ENCODE data around the gene PODXL. TPM values are rescaled to one million over a fixed set of nuclear protein-coding genes. Genes with fewer than 3 reads are reported as not detected.

The PODXL gene
- total and polyA plus RNA-seq, 2 experiments from 2014 or later: 220 to 727 TPM

DNA sequence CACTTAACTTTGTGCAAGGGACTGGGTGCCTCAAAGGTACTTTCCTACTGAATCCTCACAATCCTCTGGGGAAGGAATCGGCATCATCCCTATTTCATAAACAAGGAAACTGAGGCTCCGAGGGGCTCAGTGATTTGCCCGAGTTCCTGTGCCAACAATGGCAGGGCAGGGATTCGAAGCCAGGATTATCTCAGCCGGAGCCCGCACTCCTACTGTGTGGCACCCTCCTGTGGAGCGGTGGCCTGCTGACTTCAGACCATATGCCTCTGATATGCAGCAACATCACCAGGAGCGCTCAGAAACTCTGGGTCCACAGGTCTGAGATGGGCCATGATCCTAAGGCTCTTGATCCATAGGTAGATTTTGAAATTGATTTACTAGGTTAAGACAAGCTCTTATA is 46.6 kb downstream of the PODXL start (continued):
- TF ChIP-seq, protein P1, sequence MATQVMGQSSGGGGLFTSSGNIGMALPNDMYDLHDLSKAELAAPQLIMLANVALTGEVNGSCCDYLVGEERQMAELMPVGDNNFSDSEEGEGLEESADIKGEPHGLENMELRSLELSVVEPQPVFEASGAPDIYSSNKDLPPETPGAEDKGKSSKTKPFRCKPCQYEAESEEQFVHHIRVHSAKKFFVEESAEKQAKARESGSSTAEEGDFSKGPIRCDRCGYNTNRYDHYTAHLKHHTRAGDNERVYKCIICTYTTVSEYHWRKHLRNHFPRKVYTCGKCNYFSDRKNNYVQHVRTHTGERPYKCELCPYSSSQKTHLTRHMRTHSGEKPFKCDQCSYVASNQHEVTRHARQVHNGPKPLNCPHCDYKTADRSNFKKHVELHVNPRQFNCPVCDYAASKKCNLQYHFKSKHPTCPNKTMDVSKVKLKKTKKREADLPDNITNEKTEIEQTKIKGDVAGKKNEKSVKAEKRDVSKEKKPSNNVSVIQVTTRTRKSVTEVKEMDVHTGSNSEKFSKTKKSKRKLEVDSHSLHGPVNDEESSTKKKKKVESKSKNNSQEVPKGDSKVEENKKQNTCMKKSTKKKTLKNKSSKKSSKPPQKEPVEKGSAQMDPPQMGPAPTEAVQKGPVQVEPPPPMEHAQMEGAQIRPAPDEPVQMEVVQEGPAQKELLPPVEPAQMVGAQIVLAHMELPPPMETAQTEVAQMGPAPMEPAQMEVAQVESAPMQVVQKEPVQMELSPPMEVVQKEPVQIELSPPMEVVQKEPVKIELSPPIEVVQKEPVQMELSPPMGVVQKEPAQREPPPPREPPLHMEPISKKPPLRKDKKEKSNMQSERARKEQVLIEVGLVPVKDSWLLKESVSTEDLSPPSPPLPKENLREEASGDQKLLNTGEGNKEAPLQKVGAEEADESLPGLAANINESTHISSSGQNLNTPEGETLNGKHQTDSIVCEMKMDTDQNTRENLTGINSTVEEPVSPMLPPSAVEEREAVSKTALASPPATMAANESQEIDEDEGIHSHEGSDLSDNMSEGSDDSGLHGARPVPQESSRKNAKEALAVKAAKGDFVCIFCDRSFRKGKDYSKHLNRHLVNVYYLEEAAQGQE (IDR thresholded peaks at IDR 0.05; ENCODE audit: unreplicated experiment): no peak
- TF ChIP-seq JUNB (IDR thresholded peaks at IDR 0.05; ENCODE audit: unreplicated experiment) (no peak), CREB1 (CRISPR knock-in tag; IDR thresholded peaks at IDR 0.05; ENCODE audit: low read depth) (no peak)

DNA sequence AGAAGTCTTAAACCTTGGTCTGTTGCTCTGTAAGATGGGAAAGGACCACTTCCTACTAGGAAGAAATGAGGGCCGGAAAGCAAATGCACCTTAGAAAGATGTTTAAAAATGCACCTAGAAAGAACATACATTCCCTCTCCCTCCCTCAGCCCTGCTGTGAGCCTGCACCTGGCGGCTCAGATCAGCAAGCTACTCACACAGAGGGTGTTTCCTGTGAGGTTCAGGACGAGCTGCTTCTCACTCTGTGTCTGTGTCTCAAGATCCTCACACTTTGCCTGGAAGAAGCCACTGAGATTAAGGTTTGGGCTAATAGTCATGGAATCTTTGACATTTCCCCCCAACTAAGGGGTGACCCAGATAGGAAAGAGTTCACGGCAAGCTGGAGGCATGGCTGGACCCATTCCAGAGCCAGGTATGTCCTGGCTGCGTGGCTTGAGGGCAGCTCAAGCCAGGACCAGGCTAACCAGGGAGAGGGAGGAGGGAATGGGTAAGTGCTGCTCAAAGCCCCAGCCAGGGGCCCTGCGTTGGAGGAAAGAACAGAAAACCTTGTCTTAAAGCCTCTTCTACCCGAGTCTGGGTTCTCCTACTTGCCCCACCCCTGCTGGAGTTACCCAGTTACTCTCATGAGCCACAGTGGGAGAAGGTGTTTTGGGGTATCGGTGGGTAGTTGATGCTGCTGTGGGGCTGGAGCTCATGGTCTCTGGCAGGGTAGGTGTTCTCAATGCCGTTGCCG is 47.5 kb downstream of the PODXL start:
- Histone ChIP-seq H4K20me1 (replicated peaks; ENCODE audit: insufficient read depth) (peaks cover 61% of the 10 kb centered on the region), H3K4me2 (no peak overlapping the region), H3K4me3 (no peak overlapping the region), H3K27ac (ENCODE audit: low read depth) (peak overlapping the region; percentile 89), H2AFZ (no peak overlapping the region), H3K4me1 (ENCODE audit: insufficient read depth) (peaks cover 21% of the 10 kb centered on the region), H3F3A (replicated peaks; ENCODE audit: low read depth) (peaks cover 86% of the 10 kb centered on the region), H3K79me2 (replicated peaks; ENCODE audit: insufficient read depth) (peaks cover 66% of the 10 kb centered on the region), H3K27me3 (ENCODE audit: insufficient read depth) (no peaks in the 10 kb centered on the region), H3K36me3 (ENCODE audit: insufficient read depth) (peaks cover 77% of the 10 kb centered on the region), H3K9me2 (ENCODE audit: insufficient read depth) (no peaks in the 10 kb centered on the region)
- no peaks in the 10 kb centered on the region; the same call in 2 of the 3 replicates for H3K9me3 Mint-ChIP-seq
- peak overlapping the region; percentile 81 for H3K27ac Mint-ChIP-seq
- DNase-seq (ENCODE audit: low spot score) (no peak), ATAC-seq (no peak)
- H3K36me3 Mint-ChIP-seq (ENCODE audit: low read depth): peaks cover 92% of the 10 kb centered on the region
- H3K4me3 Mint-ChIP-seq: no peak overlapping the region
- H3K27me3 Mint-ChIP-seq (ENCODE audit: insufficient read depth, low read depth, poor library complexity): peaks cover 54% of the 10 kb centered on the region
- TF ChIP-seq CREB1 (CRISPR knock-in tag; IDR thresholded peaks at IDR 0.05; ENCODE audit: low read depth) (no peak), POLR2AphosphoS5 (IDR thresholded peaks at IDR 0.05; ENCODE audit: low read depth) (0 out of 2 replicates have a peak, but pooled peaks have one; percentile 4)
- H3K4me1 Mint-ChIP-seq: peaks cover 72% of the 10 kb centered on the region

DNA sequence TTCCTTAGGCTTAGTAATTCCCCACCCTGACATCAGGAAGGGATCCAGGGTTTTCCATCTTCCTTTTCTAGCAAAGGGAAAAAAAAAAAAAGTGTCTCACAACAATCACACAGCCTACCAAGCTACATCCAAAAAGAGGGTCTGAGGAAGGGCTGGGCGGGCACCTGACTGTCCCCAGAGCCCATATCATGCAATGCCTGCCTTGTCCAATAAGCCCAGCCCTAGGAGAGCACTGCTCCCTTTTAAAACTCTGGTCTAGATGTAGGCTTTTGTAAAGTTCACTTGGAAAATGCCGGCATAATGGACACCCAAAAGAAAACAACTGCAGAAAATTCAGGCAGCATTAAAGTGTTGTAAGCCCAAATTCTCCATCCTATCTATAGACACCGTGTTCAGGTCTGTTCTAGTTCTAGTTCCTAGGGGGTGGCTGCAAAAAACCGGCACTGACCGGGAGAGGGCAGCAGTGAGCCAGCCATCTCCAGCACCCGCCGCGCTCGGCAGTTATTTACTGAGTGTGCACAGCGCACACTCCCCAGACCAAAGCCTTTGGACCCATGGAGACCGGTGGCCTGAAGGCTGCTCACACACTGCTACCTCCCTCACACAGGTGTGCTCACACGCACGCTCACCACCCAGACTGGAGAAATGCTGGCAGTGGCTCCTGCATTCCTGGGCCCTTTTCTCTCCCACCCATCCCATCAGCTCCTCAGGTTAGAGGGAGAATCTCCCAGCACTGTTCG is 48.7 kb downstream of the PODXL start:
- Mint-ChIP-seq H3K4me1 (peaks cover 66% of the 10 kb centered on the region), H3K9me3 (no peaks in the 10 kb centered on the region; the same call in 2 of the 3 replicates), H3K4me3 (no peak overlapping the region), H3K36me3 (ENCODE audit: low read depth) (peaks cover 97% of the 10 kb centered on the region), H3K27me3 (ENCODE audit: insufficient read depth, low read depth, poor library complexity) (peaks cover 58% of the 10 kb centered on the region), H3K27ac (peak overlapping the region; percentile 82)
- peaks cover 81% of the 10 kb centered on the region for H3K36me3 ChIP-seq (ENCODE audit: insufficient read depth)
- peak overlapping the region; percentile 91 for H3K27ac ChIP-seq (ENCODE audit: low read depth)
- H4K20me1 ChIP-seq (replicated peaks; ENCODE audit: insufficient read depth): peaks cover 56% of the 10 kb centered on the region
- H3K79me2 ChIP-seq (replicated peaks; ENCODE audit: insufficient read depth): peaks cover 54% of the 10 kb centered on the region
- no peaks in the 10 kb centered on the region for H3K9me2 ChIP-seq (ENCODE audit: insufficient read depth)
- no peak overlapping the region for H3K4me3 ChIP-seq
- H3K27me3 ChIP-seq (ENCODE audit: insufficient read depth): no peaks in the 10 kb centered on the region
- no peak overlapping the region for H3K4me2 ChIP-seq
- H3K4me1 ChIP-seq (ENCODE audit: insufficient read depth): peaks cover 12% of the 10 kb centered on the region
- H3F3A ChIP-seq (replicated peaks; ENCODE audit: low read depth): peaks cover 86% of the 10 kb centered on the region
- ATAC-seq (peak; percentile 40), DNase-seq (ENCODE audit: low spot score) (peak; percentile 73)
- H2AFZ ChIP-seq: no peak overlapping the region
- TF ChIP-seq, protein P2, sequence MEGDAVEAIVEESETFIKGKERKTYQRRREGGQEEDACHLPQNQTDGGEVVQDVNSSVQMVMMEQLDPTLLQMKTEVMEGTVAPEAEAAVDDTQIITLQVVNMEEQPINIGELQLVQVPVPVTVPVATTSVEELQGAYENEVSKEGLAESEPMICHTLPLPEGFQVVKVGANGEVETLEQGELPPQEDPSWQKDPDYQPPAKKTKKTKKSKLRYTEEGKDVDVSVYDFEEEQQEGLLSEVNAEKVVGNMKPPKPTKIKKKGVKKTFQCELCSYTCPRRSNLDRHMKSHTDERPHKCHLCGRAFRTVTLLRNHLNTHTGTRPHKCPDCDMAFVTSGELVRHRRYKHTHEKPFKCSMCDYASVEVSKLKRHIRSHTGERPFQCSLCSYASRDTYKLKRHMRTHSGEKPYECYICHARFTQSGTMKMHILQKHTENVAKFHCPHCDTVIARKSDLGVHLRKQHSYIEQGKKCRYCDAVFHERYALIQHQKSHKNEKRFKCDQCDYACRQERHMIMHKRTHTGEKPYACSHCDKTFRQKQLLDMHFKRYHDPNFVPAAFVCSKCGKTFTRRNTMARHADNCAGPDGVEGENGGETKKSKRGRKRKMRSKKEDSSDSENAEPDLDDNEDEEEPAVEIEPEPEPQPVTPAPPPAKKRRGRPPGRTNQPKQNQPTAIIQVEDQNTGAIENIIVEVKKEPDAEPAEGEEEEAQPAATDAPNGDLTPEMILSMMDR (conservative IDR thresholded peaks at IDR 0.05; ENCODE audit: low read depth in 2 of 2): peak; percentile 73 to 77
- no peak for TF ChIP-seq CREB1 (CRISPR knock-in tag; IDR thresholded peaks at IDR 0.05; ENCODE audit: low read depth)
- no peak for TF ChIP-seq ZNF114 (CRISPR knock-in tag; IDR thresholded peaks at IDR 0.05)
- TF ChIP-seq, protein P3, sequence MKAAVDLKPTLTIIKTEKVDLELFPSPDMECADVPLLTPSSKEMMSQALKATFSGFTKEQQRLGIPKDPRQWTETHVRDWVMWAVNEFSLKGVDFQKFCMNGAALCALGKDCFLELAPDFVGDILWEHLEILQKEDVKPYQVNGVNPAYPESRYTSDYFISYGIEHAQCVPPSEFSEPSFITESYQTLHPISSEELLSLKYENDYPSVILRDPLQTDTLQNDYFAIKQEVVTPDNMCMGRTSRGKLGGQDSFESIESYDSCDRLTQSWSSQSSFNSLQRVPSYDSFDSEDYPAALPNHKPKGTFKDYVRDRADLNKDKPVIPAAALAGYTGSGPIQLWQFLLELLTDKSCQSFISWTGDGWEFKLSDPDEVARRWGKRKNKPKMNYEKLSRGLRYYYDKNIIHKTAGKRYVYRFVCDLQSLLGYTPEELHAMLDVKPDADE (IDR thresholded peaks at IDR 0.05): no peak
- TF ChIP-seq NANOG (IDR thresholded peaks at IDR 0.05; ENCODE audit: borderline replicate concordance): no peak
